WTC11 (cell line): ENCODE measurements around the gene FAM114A1.

Source experiments
- CREB1 ChIP-seq: sonication (generic); formaldehyde crosslinking; IDR thresholded peaks from 2 replicates; pipeline ENCODE4 v1.8.0; 2023; ENCODE audit warnings: mild to moderate bottlenecking, missing genetic modification reagents
- CREM ChIP-seq: sonication (generic); formaldehyde crosslinking; IDR thresholded peaks from 2 replicates; pipeline ENCODE4 v1.8.1; 2022; ENCODE audit warnings: mild to moderate bottlenecking, missing genetic modification reagents, moderate library complexity
- MYBL2 ChIP-seq: sonication (generic); formaldehyde crosslinking; IDR thresholded peaks from 2 replicates; pipeline ENCODE4 v1.8.1; 2023; ENCODE audit warnings: mild to moderate bottlenecking, moderate library complexity, missing genetic modification reagents
- TF ChIP-seq, protein P1 (sequence below): fragments of 200-600 bp; IDR thresholded peaks from 2 replicates; pipeline ENCODE4 v1.8.0; 2022; ENCODE audit warnings: antibody characterized with exemption
- TF ChIP-seq, protein P2 (sequence below): sonication (generic); formaldehyde crosslinking; IDR thresholded peaks from 2 replicates; pipeline ENCODE4 v1.8.1; 2022; ENCODE audit warnings: low read depth, mild to moderate bottlenecking, moderate library complexity, missing genetic modification reagents, borderline replicate concordance
- TF ChIP-seq, protein P3 (sequence below): sonication (generic); formaldehyde crosslinking; IDR thresholded peaks from 2 replicates; pipeline ENCODE4 v1.8.0; 2022; ENCODE audit warnings: mild to moderate bottlenecking, missing genetic modification reagents
- TF ChIP-seq, protein P4 (sequence below): sonication (generic); formaldehyde crosslinking; IDR thresholded peaks from 2 replicates; pipeline ENCODE4 v1.8.1; 2023; ENCODE audit warnings: mild to moderate bottlenecking, missing genetic modification reagents

DNA sequence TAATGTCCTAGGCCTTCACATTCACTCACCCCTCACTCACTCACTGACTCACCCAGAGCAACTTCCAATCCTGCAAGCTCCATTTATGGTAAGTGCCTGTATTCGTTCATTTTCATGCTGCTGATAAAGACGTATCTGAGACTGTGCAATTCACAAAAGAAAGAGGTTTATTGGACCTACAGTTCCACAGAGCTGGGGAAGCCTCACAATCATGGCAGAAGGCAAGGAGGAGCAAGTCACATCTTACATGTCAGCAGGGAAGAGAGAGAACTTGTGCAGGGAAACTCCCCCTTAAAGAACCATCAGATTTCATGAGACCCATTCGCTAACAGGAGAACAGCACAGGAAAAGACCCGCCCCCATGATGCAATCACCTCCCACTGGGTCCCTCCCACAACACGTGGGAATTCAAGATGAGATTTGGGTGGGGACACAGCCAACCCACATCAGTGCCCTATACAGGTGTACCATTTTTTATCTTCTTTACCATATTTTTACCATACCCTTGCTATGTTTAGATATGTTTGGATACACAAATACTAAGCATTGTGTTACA, 44.8 kb upstream of the FAM114A1 start:
- TF ChIP-seq, protein P1, sequence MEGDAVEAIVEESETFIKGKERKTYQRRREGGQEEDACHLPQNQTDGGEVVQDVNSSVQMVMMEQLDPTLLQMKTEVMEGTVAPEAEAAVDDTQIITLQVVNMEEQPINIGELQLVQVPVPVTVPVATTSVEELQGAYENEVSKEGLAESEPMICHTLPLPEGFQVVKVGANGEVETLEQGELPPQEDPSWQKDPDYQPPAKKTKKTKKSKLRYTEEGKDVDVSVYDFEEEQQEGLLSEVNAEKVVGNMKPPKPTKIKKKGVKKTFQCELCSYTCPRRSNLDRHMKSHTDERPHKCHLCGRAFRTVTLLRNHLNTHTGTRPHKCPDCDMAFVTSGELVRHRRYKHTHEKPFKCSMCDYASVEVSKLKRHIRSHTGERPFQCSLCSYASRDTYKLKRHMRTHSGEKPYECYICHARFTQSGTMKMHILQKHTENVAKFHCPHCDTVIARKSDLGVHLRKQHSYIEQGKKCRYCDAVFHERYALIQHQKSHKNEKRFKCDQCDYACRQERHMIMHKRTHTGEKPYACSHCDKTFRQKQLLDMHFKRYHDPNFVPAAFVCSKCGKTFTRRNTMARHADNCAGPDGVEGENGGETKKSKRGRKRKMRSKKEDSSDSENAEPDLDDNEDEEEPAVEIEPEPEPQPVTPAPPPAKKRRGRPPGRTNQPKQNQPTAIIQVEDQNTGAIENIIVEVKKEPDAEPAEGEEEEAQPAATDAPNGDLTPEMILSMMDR: no peak
- TF ChIP-seq, protein P2, sequence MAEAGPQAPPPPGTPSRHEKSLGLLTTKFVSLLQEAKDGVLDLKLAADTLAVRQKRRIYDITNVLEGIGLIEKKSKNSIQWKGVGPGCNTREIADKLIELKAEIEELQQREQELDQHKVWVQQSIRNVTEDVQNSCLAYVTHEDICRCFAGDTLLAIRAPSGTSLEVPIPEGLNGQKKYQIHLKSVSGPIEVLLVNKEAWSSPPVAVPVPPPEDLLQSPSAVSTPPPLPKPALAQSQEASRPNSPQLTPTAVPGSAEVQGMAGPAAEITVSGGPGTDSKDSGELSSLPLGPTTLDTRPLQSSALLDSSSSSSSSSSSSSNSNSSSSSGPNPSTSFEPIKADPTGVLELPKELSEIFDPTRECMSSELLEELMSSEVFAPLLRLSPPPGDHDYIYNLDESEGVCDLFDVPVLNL: no peak
- TF ChIP-seq CREB1 (CRISPR knock-in tag) (no peak), MYBL2 (CRISPR knock-in tag) (no peak), CREM (CRISPR knock-in tag) (no peak)
- TF ChIP-seq, protein P3, sequence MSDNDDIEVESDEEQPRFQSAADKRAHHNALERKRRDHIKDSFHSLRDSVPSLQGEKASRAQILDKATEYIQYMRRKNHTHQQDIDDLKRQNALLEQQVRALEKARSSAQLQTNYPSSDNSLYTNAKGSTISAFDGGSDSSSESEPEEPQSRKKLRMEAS (CRISPR knock-in tag): no peak
- TF ChIP-seq, protein P4, sequence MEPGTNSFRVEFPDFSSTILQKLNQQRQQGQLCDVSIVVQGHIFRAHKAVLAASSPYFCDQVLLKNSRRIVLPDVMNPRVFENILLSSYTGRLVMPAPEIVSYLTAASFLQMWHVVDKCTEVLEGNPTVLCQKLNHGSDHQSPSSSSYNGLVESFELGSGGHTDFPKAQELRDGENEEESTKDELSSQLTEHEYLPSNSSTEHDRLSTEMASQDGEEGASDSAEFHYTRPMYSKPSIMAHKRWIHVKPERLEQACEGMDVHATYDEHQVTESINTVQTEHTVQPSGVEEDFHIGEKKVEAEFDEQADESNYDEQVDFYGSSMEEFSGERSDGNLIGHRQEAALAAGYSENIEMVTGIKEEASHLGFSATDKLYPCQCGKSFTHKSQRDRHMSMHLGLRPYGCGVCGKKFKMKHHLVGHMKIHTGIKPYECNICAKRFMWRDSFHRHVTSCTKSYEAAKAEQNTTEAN (CRISPR knock-in tag): no peak
